H1 (cell line): ENCODE data around the gene ZFAND6. TPM values are rescaled to one million over a fixed set of nuclear protein-coding genes. Genes with fewer than 3 reads are reported as not detected.

Source experiments
- CTCF ChIA-PET: fragments of 300-600 bp; sonication (Branson Sonifier 250); formaldehyde crosslinking; loops from one replicate; lab custom pipeline; 2021; ENCODE audit not compliant: partially characterized antibody; lab: Charles Lee
- POLR2A ChIA-PET: fragments of 300-600 bp; sonication (Branson Sonifier 250); formaldehyde crosslinking; loops from one replicate; lab custom pipeline; 2021; ENCODE audit warnings: inconsistent platforms; ENCODE audit not compliant: partially characterized antibody; lab: Charles Lee
- DNase-seq, 2 experiments: peaks; one replicate each; pipeline versions ENCODE4 v3.0.0 to v3.0.0-alpha.2; 2010 to 2022; ENCODE audit warnings: low spot score in 2 of 2, low read depth in 1 of 2, mixed read lengths in 1 of 2
- FAIRE-seq: peaks from 2 replicates; lab custom pipeline; 2011; peaks lifted over from hg19 to GRCh38; lab: Jason Lieb, UNC
- H2AFZ ChIP-seq: 2 replicates; pipeline ENCODE4 v1.8.1; 2012; ENCODE audit warnings: low read length, inconsistent platforms
- H2AK5ac ChIP-seq: 2 replicates; pipeline ENCODE4 v1.6.1; 2013; ENCODE audit warnings: low read depth, low read length
- H2BK120ac ChIP-seq: replicated peaks from 2 replicates; pipeline ENCODE3; 2013; ENCODE audit warnings: low read depth, low read length, inconsistent platforms
- H2BK12ac ChIP-seq: 2 replicates; pipeline ENCODE4 v1.6.1; 2013; ENCODE audit warnings: low read depth, low read length
- H2BK15ac ChIP-seq: 2 replicates; pipeline ENCODE4 v1.6.1; 2013; ENCODE audit warnings: low read length
- H2BK20ac ChIP-seq: 2 replicates; pipeline ENCODE4 v1.6.1; 2013; ENCODE audit warnings: low read length
- H2BK5ac ChIP-seq: 2 replicates; pipeline ENCODE4 v1.6.1; 2013; ENCODE audit warnings: low read depth, low read length
- H3K14ac ChIP-seq: 2 replicates; pipeline ENCODE4 v1.6.1; 2013; ENCODE audit warnings: inconsistent platforms; ENCODE audit not compliant: insufficient read length
- H3K18ac ChIP-seq: 2 replicates; pipeline ENCODE4 v1.6.1; 2013; ENCODE audit warnings: low read length; ENCODE audit errors: extremely low read depth
- H3K23ac ChIP-seq: 2 replicates; pipeline ENCODE4 v1.6.1; 2013; ENCODE audit warnings: inconsistent platforms; ENCODE audit not compliant: insufficient read length
- H3K23me2 ChIP-seq: 2 replicates; pipeline ENCODE4 v1.6.1; 2013; ENCODE audit warnings: low read depth, low read length
- H3K27ac ChIP-seq: 2 replicates; pipeline ENCODE4 v1.6.1; 2011; ENCODE audit warnings: low read depth, low read length, inconsistent platforms
- H3K27me3 ChIP-seq, 4 experiments: replicated peaks in 1 of 4; 1 replicate in 1 of 4; 2 replicates in 3 of 4; pipeline versions ENCODE4 v1.6.1 to v1.8.1; 2011 to 2013; ENCODE audit warnings: low read length in 3 of 4, mild to moderate bottlenecking in 3 of 4, inconsistent platforms in 2 of 4, mixed read lengths in 2 of 4, moderate library complexity in 1 of 4; ENCODE audit not compliant: control insufficient read depth in 3 of 4, insufficient read depth in 3 of 4; ENCODE audit errors: extremely low read depth in 1 of 4
- H3K36me3 ChIP-seq, 4 experiments: 2 replicates each; pipeline versions ENCODE4 v1.6.1 to v1.8.1; 2011 to 2013; ENCODE audit warnings: mild to moderate bottlenecking in 4 of 4, low read length in 3 of 4, moderate library complexity in 2 of 4, control low read depth in 1 of 4, inconsistent platforms in 1 of 4; ENCODE audit not compliant: insufficient read depth in 4 of 4, control insufficient read depth in 2 of 4
- H3K4ac ChIP-seq: replicated peaks from 2 replicates; pipeline ENCODE3; 2013; ENCODE audit warnings: low read length, low read depth, mixed read lengths, inconsistent platforms; ENCODE audit not compliant: insufficient read length
- H3K4me1 ChIP-seq, 4 experiments: replicated peaks in 1 of 4; 1 replicate in 1 of 4; 2 replicates in 3 of 4; pipeline versions ENCODE4 v1.6.1 to v1.8.1; 2011 to 2013; ENCODE audit warnings: low read length in 3 of 4, inconsistent platforms in 2 of 4, mixed read lengths in 1 of 4; ENCODE audit not compliant: insufficient read depth in 4 of 4, control insufficient read depth in 3 of 4
- H3K4me2 ChIP-seq, 2 experiments: 2 replicates each; pipeline versions ENCODE4 v1.6.1 to v1.8.1; 2011 to 2013; ENCODE audit warnings: low read depth in 2 of 2, low read length in 2 of 2, control low read depth in 1 of 2, inconsistent platforms in 1 of 2, mild to moderate bottlenecking in 1 of 2; ENCODE audit not compliant: insufficient read depth in 1 of 2
- H3K4me3 ChIP-seq, 4 experiments: fragments of 200-600, 300-600 bp in 1 of 4; sonication (generic), shearing (Covaris generic), sonication (Bioruptor Twin) in 1 of 4; 2 replicates each; pipeline versions ENCODE4 v1.5.1 to v1.8.1; 2011 to 2016; ENCODE audit warnings: low read length in 4 of 4, low read depth in 3 of 4, control low read depth in 2 of 4, inconsistent platforms in 2 of 4, mild to moderate bottlenecking in 2 of 4, mixed read lengths in 1 of 4, moderate library complexity in 1 of 4; ENCODE audit not compliant: insufficient read depth in 2 of 4; ENCODE audit errors: extremely low read depth in 1 of 4
- H3K56ac ChIP-seq: replicated peaks from 2 replicates; pipeline ENCODE3; 2013; ENCODE audit warnings: low read depth, mild to moderate bottlenecking, mixed read lengths, low read length, inconsistent platforms; ENCODE audit not compliant: insufficient read length
- H3K79me1 ChIP-seq: 2 replicates; pipeline ENCODE4 v1.6.1; 2013; ENCODE audit warnings: low read depth, low read length, control low read depth
- H3K79me2 ChIP-seq, 2 experiments: 2 replicates each; pipeline versions ENCODE4 v1.6.1 to v1.8.1; 2012 to 2013; ENCODE audit warnings: low read length in 2 of 2, mild to moderate bottlenecking in 2 of 2, inconsistent platforms in 1 of 2; ENCODE audit not compliant: insufficient read depth in 2 of 2, control insufficient read depth in 1 of 2
- H3K9ac ChIP-seq, 4 experiments: replicated peaks in 1 of 4; 1 replicate in 1 of 4; 2 replicates in 3 of 4; pipeline versions ENCODE4 v1.6.1 to v1.8.1; 2011 to 2013; ENCODE audit warnings: low read depth in 3 of 4, low read length in 3 of 4, control low read depth in 2 of 4, mild to moderate bottlenecking in 2 of 4, moderate library complexity in 2 of 4, inconsistent platforms in 1 of 4; ENCODE audit errors: extremely low read depth in 1 of 4
- H3K9me3 ChIP-seq, 2 experiments: 2 replicates each; pipeline versions ENCODE4 v1.6.1 to v1.8.1; 2012 to 2013; ENCODE audit warnings: mild to moderate bottlenecking in 2 of 2, moderate library complexity in 2 of 2, control low read depth in 1 of 2, inconsistent platforms in 1 of 2, low read depth in 1 of 2, low read length in 1 of 2, mixed read lengths in 1 of 2; ENCODE audit not compliant: insufficient read depth in 2 of 2
- H4K20me1 ChIP-seq, 2 experiments: replicated peaks in 1 of 2; 2 replicates each; pipeline versions ENCODE3 to v1.8.1; 2011 to 2013; ENCODE audit warnings: inconsistent platforms in 2 of 2, low read length in 2 of 2, mild to moderate bottlenecking in 1 of 2; ENCODE audit not compliant: insufficient read depth in 2 of 2, control insufficient read depth in 1 of 2
- H4K5ac ChIP-seq: 2 replicates; pipeline ENCODE4 v1.6.1; 2013; ENCODE audit warnings: low read length, low read depth, mixed read lengths, inconsistent platforms; ENCODE audit not compliant: insufficient read length
- H4K8ac ChIP-seq: 2 replicates; pipeline ENCODE4 v1.8.0; 2013; ENCODE audit warnings: mild to moderate bottlenecking, moderate library complexity, low read length, inconsistent platforms; ENCODE audit not compliant: insufficient read depth; ENCODE audit errors: extremely low read depth
- H4K91ac ChIP-seq: replicated peaks from 2 replicates; pipeline ENCODE3; 2013; ENCODE audit warnings: low read length, mixed read lengths, inconsistent platforms; ENCODE audit not compliant: insufficient read length
- CREB1 ChIP-seq: IDR thresholded peaks from 2 replicates; pipeline ENCODE4 v1.6.1; 2012; ENCODE audit warnings: inconsistent platforms
- EGR1 ChIP-seq: IDR thresholded peaks from 2 replicates; pipeline ENCODE4 v1.6.1; 2011; ENCODE audit warnings: low read depth, low read length, borderline replicate concordance
- KDM1A ChIP-seq: fragments of 200-600, 300-600 bp; sonication (generic); IDR thresholded peaks from 2 replicates; pipeline ENCODE4 v1.7.1; 2016; ENCODE audit warnings: mild to moderate bottlenecking, low read length, borderline replicate concordance
- RFX5 ChIP-seq: IDR thresholded peaks from 2 replicates; pipeline ENCODE4 v1.6.1; 2011; ENCODE audit warnings: low read depth, low read length, improper control_type of control experiment, borderline replicate concordance
- SP1 ChIP-seq: IDR thresholded peaks from 2 replicates; pipeline ENCODE4 v1.6.1; 2011; ENCODE audit warnings: low read depth, low read length
- WGBS, 2 experiments: shearing (Covaris generic) in 1 of 2; methylation state at CpG; one replicate each; pipeline versions ENCODE4 v1.1.6 to v1.1.7; 2013 to 2015; ENCODE audit warnings: low lambda C conversion rate in 2 of 2, mixed read lengths in 2 of 2, inconsistent platforms in 1 of 2, low coverage in 1 of 2, missing lambda C conversion rate in 1 of 2; ENCODE audit not compliant: insufficient replicate concordance in 2 of 2, insufficient coverage in 1 of 2, insufficient read length in 1 of 2; ENCODE audit errors: extremely low coverage in 1 of 2, missing lambda C conversion rate in 1 of 2; 5-methylcytosine and 5-hydroxymethylcytosine counted together
- polyA plus RNA-seq, 7 experiments: library from polyadenylated mRNA; depleted of rRNA in 3 of 7; stranded (reverse) in 5 of 7; unstranded in 2 of 7; fragments of >200 nt in 5 of 7; fragments of 200-250 nt in 2 of 7; gene quantifications; 1 replicate in 5 of 7; 2 replicates in 1 of 7; 4 replicates in 1 of 7; pipeline versions ENCODE4 v1.2.1 to v1.2.3, GENCODE V29; 2011 to 2013; ENCODE audit warnings: missing spikeins in 2 of 7, mixed read lengths in 2 of 7
- total RNA-seq: library from RNA; stranded (reverse); fragmentation: NEBNext Ultra II Directional; extraction: Animal tissue kit (Norgen Biotek cat#: 25700); gene quantifications from 2 replicates; pipeline ENCODE4 v1.2.1, GENCODE V29; 2021
- TF ChIP-seq, protein P1 (sequence below): IDR thresholded peaks from 2 replicates; pipeline ENCODE4 v1.6.1; 2011; ENCODE audit warnings: low read depth, mild to moderate bottlenecking, low read length; ENCODE audit not compliant: insufficient read depth
- TF ChIP-seq, protein P2 (sequence below): IDR thresholded peaks from 2 replicates; pipeline ENCODE4 v1.6.1; 2012; ENCODE audit warnings: inconsistent platforms
- TF ChIP-seq, protein P3 (sequence below), 3 experiments: IDR thresholded peaks; 1 replicate in 2 of 3; 2 replicates in 1 of 3; pipeline versions ENCODE4 v1.5.1 to v1.6.1; 2011; ENCODE audit warnings: low read length in 3 of 3, mild to moderate bottlenecking in 3 of 3, inconsistent platforms in 2 of 3, low read depth in 1 of 3, moderate library complexity in 1 of 3; ENCODE audit not compliant: insufficient read depth in 1 of 3; ENCODE audit errors: control extremely low read depth in 1 of 3

The ZFAND6 gene
- total and polyA plus RNA-seq, 2 of the 8 experiments (the other 6 are each of a cell fraction or from before 2014, with no cell fraction given) = 136 to 237 TPM

DNA sequence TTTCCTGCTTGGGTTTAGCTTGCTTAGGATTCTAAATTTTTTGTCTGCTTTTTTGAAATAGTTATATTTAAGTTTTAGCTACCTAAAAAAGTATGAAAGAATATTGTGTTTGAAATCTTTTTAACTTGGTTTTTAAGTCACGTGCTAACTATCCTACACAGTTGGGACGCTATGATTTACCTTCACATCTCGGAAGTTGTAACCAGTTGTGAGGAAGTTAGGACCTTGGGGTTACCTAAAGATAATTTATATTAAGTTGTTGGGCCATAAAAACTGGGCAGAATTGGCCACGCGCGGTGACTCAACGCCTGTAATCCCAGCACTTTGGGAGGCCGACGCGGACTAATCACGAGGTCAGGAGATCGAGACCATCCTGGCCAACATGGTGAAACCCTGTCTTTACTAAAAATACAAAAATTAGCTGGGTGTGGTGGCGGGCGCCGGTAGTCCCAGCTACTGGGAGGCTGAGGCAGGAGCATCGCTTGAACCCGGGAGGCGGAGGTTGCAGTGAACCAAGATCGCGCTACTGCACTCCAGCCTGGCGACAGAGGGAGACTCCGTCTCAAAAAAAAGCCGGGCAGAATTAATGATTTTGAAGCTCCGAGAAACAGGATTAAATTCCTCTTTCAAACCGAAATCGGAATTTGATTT, 1.0 kb downstream of the ZFAND6 start:
- Histone ChIP-seq H3K18ac (no peak overlapping the region), H2BK15ac (no peak overlapping the region), H4K91ac (no peak overlapping the region), H4K20me1 (peaks cover 3 to 7% of the 10 kb centered on the region in 2 experiments), H3K56ac (peak overlapping the region; percentile 69), H3K23ac (no peak overlapping the region), H3K36me3 (no peaks in the 10 kb centered on the region), H3K4me1 (peaks cover 0 to 20% (median 13%) of the 10 kb centered on the region in 4 experiments), H2BK12ac (no peak overlapping the region), H3K4me3 (peak overlapping the region; percentile 60 to 92 (median 82)), H3K4me2 (peak overlapping the region; percentile 47 to 67), H3K79me2 (peaks cover 4 to 54% of the 10 kb centered on the region in 2 experiments), H3K79me1 (no peaks in the 10 kb centered on the region; the same call in 1 of the 2 replicates), H2BK120ac (no peak overlapping the region), H3K23me2 (peaks cover 5% of the 10 kb centered on the region), H4K5ac (peak overlapping the region; percentile 70), H2BK20ac (no peak overlapping the region), H4K8ac (no peak overlapping the region), H2AFZ (no peak overlapping the region), H3K27ac (peak overlapping the region; percentile 86), H3K27me3 (no peaks in the 10 kb centered on the region), H3K9ac (peak overlapping the region; percentile 65 to 79 (median 72); a peak in 6 of 7 replicates), H3K4ac (no peak overlapping the region), H2BK5ac (peak overlapping the region; percentile 19; the same call in 1 of the 2 replicates), H3K9me3 (no peaks in the 10 kb centered on the region), H2AK5ac (no peak overlapping the region), H3K14ac (no peak overlapping the region)
- no peak for FAIRE-seq
- ChIA-PET POLR2A (interaction anchor here (0.6 to 2.5 kb wide), 10 partner anchors 9 to 277 kb away, joined by 3 to 11 read pairs (median 6); no protein-coding TSS in a partner anchor), CTCF (interaction anchor here (0.7 to 1.3 kb wide), 7 partner anchors 10 to 183 kb away, joined by 3 to 4 read pairs (median 3); no protein-coding TSS in a partner anchor)
- 4% methylated on average over 26 of the region's 26 CpGs; no CpG with 5 or more reads in 1 of the 2 experiments for WGBS, 2 experiments
- DNase-seq = no peak
- TF ChIP-seq, protein P1, sequence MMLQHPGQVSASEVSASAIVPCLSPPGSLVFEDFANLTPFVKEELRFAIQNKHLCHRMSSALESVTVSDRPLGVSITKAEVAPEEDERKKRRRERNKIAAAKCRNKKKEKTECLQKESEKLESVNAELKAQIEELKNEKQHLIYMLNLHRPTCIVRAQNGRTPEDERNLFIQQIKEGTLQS = no peak
- TF ChIP-seq KDM1A = no peak
- TF ChIP-seq CREB1 = no peak
- TF ChIP-seq SP1 = no peak
- TF ChIP-seq, protein P2, sequence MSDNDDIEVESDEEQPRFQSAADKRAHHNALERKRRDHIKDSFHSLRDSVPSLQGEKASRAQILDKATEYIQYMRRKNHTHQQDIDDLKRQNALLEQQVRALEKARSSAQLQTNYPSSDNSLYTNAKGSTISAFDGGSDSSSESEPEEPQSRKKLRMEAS = no peak
- TF ChIP-seq RFX5 = no peak
- TF ChIP-seq, protein P3, sequence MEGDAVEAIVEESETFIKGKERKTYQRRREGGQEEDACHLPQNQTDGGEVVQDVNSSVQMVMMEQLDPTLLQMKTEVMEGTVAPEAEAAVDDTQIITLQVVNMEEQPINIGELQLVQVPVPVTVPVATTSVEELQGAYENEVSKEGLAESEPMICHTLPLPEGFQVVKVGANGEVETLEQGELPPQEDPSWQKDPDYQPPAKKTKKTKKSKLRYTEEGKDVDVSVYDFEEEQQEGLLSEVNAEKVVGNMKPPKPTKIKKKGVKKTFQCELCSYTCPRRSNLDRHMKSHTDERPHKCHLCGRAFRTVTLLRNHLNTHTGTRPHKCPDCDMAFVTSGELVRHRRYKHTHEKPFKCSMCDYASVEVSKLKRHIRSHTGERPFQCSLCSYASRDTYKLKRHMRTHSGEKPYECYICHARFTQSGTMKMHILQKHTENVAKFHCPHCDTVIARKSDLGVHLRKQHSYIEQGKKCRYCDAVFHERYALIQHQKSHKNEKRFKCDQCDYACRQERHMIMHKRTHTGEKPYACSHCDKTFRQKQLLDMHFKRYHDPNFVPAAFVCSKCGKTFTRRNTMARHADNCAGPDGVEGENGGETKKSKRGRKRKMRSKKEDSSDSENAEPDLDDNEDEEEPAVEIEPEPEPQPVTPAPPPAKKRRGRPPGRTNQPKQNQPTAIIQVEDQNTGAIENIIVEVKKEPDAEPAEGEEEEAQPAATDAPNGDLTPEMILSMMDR (IDR thresholded peaks at IDR 0.05; ENCODE audit: control extremely low read depth in 1 of 3, insufficient read depth in 1 of 3, low read depth in 1 of 3, low read length in 3 of 3) = peak in 1 of 3 experiments; percentile 3; a peak in 1 of 4 replicates
- TF ChIP-seq EGR1 = no peak
